ENCODE results near the gene PRSS12. TPM values are rescaled to one million over a fixed set of nuclear protein-coding genes. Genes with fewer than 3 reads are reported as not detected.

Gene PRSS12
- total and polyA plus RNA-seq, 2 donors (not counting 3 experiments of a cell fraction or from before 2014, with no cell fraction given), result 0.22 to 0.55 TPM

DNA sequence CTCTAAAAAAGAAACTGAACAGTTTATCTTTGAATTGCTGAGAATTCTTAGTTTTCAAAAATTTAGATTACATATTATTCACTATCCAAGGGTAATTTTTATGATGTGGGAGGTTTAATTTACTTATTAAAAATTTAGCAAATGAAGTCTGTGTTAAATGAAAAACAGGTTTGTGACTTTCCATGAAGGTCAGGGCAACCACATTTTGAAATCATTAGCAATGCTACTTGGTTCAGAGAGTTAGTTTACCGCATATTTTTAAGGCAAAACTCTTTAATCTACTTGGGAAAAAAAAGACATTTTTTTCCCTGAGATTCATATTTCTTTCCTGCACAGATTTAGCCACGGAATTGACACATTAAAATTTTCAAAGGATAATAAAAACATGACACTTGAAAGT lies 37.3 kb upstream of the PRSS12 start:
- H3K9me1 ChIP-seq (replicated peaks; ENCODE audit: control insufficient read depth, extremely low read depth, insufficient read depth, low read length), result no peaks in the 10 kb centered on the region
- H3K27me3 ChIP-seq (ENCODE audit: control insufficient read depth in 2 of 2, insufficient read depth in 2 of 2, low read length in 2 of 2), result no peaks in the 10 kb centered on the region
- CTCF ChIA-PET, result no interaction called here
- TF ChIP-seq MYC (IDR thresholded peaks at IDR 0.05; ENCODE audit: low read depth, low read length), result no peak
- TF ChIP-seq JUN (IDR thresholded peaks at IDR 0.05; ENCODE audit: borderline replicate concordance, insufficient read depth, insufficient read length, low read depth), result no peak
- TF ChIP-seq EZH2 (IDR thresholded peaks at IDR 0.05; ENCODE audit: borderline replicate concordance, low read depth, low read length, severe bottlenecking), result no peak
- no peaks in the 10 kb centered on the region for H3K4me1 ChIP-seq (ENCODE audit: control insufficient read depth, extremely low read depth, insufficient read depth, low read length)
- H3K79me2 ChIP-seq (ENCODE audit: control insufficient read depth, insufficient read depth, low read length), result no peaks in the 10 kb centered on the region
- no peak overlapping the region for H3K4me2 ChIP-seq (ENCODE audit: insufficient read depth, low read length)
- DNase-seq (ENCODE audit: low read depth, low spot score) (no peak), FAIRE-seq (no peak)
- intact Hi-C loops (cut with micrococcal nuclease) (no loop called here), dilution Hi-C loops (cut with MboI; ENCODE audit: extremely low pct_ligation_motif_present, low sequenced_read_pairs) (no loop called here)
- H3K9me3 ChIP-seq (replicated peaks; ENCODE audit: control insufficient read depth, insufficient read depth, low read length), result no peaks in the 10 kb centered on the region
- POLR2A ChIA-PET, result no interaction called here
- H2AFZ ChIP-seq (ENCODE audit: low read depth, low read length), result no peak overlapping the region
- no peak overlapping the region for H3K9ac ChIP-seq (replicated peaks; ENCODE audit: extremely low read depth, insufficient read depth, low read length)
- no TSS peak for BruUV-seq (replicated peaks)
- H3K36me3 ChIP-seq (ENCODE audit: control insufficient read depth in 2 of 2, extremely low read depth in 1 of 2, insufficient read depth in 2 of 2, low read length in 2 of 2), result no peaks in the 10 kb centered on the region
- H3K27ac ChIP-seq (ENCODE audit: insufficient read depth, low read depth, low read length), result no peak overlapping the region
- no peaks in the 10 kb centered on the region for H4K20me1 ChIP-seq (replicated peaks; ENCODE audit: control insufficient read depth, extremely low read depth, insufficient read depth, low read length)
- no peak overlapping the region for H3K4me3 ChIP-seq (replicated peaks in 1 of 3; ENCODE audit: insufficient read depth in 1 of 3, low read depth in 1 of 3, low read length in 3 of 3)

DNA sequence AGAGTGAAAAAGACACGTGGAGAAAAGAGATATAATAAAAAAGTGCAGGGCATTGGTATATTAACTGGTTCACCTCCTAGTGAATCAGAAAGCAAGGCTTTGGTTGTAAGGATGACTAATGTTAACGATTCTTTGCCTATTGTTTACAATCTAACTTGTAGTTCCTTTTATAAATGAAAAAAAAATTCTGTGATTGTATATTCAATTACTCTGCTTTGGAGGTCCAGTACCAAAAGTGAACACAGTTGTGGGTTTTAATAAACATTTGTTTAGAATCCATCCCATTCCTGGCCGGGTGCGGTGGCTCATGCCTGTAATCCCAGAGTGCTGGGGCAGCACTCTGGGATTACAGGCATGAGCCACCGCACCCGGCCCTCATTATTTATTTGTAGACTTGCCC lies 36.9 kb upstream of the PRSS12 start:
- H3K79me2 ChIP-seq (ENCODE audit: control insufficient read depth, insufficient read depth, low read length), result no peaks in the 10 kb centered on the region
- ChIA-PET CTCF (no interaction called here), POLR2A (no interaction called here)
- no peaks in the 10 kb centered on the region for H3K36me3 ChIP-seq (ENCODE audit: control insufficient read depth in 2 of 2, extremely low read depth in 1 of 2, insufficient read depth in 2 of 2, low read length in 2 of 2)
- DNase-seq (ENCODE audit: low read depth, low spot score) (no peak), FAIRE-seq (no peak)
- no peak overlapping the region for H3K4me2 ChIP-seq (ENCODE audit: insufficient read depth, low read length)
- H3K9me3 ChIP-seq (replicated peaks; ENCODE audit: control insufficient read depth, insufficient read depth, low read length), result no peaks in the 10 kb centered on the region
- H3K4me1 ChIP-seq (ENCODE audit: control insufficient read depth, extremely low read depth, insufficient read depth, low read length), result no peaks in the 10 kb centered on the region
- TF ChIP-seq POLR2AphosphoS5 (IDR thresholded peaks at IDR 0.05; ENCODE audit: insufficient read depth, low read depth, low read length) (no peak), MYC (IDR thresholded peaks at IDR 0.05; ENCODE audit: low read depth, low read length) (no peak), FOS (IDR thresholded peaks at IDR 0.05; ENCODE audit: borderline replicate concordance, insufficient read depth, low read length) (no peak), POLR2A (IDR thresholded peaks at IDR 0.05; ENCODE audit: low read depth, low read length) (no peak), MAX (IDR thresholded peaks at IDR 0.05; ENCODE audit: insufficient read depth, insufficient read length) (no peak), GATA2 (IDR thresholded peaks at IDR 0.05; ENCODE audit: insufficient read depth, insufficient read length, low read depth, low read length) (no peak), EZH2 (IDR thresholded peaks at IDR 0.05; ENCODE audit: borderline replicate concordance, low read depth, low read length, severe bottlenecking) (no peak), JUN (IDR thresholded peaks at IDR 0.05; ENCODE audit: borderline replicate concordance, insufficient read depth, insufficient read length, low read depth) (no peak)
- TF ChIP-seq, protein P1, sequence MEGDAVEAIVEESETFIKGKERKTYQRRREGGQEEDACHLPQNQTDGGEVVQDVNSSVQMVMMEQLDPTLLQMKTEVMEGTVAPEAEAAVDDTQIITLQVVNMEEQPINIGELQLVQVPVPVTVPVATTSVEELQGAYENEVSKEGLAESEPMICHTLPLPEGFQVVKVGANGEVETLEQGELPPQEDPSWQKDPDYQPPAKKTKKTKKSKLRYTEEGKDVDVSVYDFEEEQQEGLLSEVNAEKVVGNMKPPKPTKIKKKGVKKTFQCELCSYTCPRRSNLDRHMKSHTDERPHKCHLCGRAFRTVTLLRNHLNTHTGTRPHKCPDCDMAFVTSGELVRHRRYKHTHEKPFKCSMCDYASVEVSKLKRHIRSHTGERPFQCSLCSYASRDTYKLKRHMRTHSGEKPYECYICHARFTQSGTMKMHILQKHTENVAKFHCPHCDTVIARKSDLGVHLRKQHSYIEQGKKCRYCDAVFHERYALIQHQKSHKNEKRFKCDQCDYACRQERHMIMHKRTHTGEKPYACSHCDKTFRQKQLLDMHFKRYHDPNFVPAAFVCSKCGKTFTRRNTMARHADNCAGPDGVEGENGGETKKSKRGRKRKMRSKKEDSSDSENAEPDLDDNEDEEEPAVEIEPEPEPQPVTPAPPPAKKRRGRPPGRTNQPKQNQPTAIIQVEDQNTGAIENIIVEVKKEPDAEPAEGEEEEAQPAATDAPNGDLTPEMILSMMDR (IDR thresholded peaks at IDR 0.05; ENCODE audit: extremely low read depth in 1 of 2, insufficient read depth in 1 of 2, low read depth in 1 of 2, low read length in 2 of 2), result no peak
- no peaks in the 10 kb centered on the region for H3K9me1 ChIP-seq (replicated peaks; ENCODE audit: control insufficient read depth, extremely low read depth, insufficient read depth, low read length)
- intact Hi-C loops (cut with micrococcal nuclease) (no loop called here), dilution Hi-C loops (cut with MboI; ENCODE audit: extremely low pct_ligation_motif_present, low sequenced_read_pairs) (no loop called here)
- H2AFZ ChIP-seq (ENCODE audit: low read depth, low read length), result no peak overlapping the region
- H3K27ac ChIP-seq (ENCODE audit: insufficient read depth, low read depth, low read length), result no peak overlapping the region
- no peak overlapping the region for H3K4me3 ChIP-seq (replicated peaks in 1 of 3; ENCODE audit: insufficient read depth in 1 of 3, low read depth in 1 of 3, low read length in 3 of 3)
- H4K20me1 ChIP-seq (replicated peaks; ENCODE audit: control insufficient read depth, extremely low read depth, insufficient read depth, low read length), result no peaks in the 10 kb centered on the region
- BruUV-seq (replicated peaks), result no TSS peak
- no peak overlapping the region for H3K9ac ChIP-seq (replicated peaks; ENCODE audit: extremely low read depth, insufficient read depth, low read length)
- H3K27me3 ChIP-seq (ENCODE audit: control insufficient read depth in 2 of 2, insufficient read depth in 2 of 2, low read length in 2 of 2), result no peaks in the 10 kb centered on the region

All from endothelial cell of umbilical vein (primary cell).